Measurements from ENCODE around the gene BTBD9. TPM values are rescaled to one million over a fixed set of nuclear protein-coding genes. Genes with fewer than 3 reads are reported as not detected.
A peak's percentile ranks its signal among the peaks of the same experiment; 100 is the strongest.

BTBD9 gene
- total and polyA plus RNA-seq, 9 of the 15 experiments (the other 6 are each of a cell fraction or from before 2014, with no cell fraction given): 0.08 to 1.6 (median 0.58) TPM

DNA sequence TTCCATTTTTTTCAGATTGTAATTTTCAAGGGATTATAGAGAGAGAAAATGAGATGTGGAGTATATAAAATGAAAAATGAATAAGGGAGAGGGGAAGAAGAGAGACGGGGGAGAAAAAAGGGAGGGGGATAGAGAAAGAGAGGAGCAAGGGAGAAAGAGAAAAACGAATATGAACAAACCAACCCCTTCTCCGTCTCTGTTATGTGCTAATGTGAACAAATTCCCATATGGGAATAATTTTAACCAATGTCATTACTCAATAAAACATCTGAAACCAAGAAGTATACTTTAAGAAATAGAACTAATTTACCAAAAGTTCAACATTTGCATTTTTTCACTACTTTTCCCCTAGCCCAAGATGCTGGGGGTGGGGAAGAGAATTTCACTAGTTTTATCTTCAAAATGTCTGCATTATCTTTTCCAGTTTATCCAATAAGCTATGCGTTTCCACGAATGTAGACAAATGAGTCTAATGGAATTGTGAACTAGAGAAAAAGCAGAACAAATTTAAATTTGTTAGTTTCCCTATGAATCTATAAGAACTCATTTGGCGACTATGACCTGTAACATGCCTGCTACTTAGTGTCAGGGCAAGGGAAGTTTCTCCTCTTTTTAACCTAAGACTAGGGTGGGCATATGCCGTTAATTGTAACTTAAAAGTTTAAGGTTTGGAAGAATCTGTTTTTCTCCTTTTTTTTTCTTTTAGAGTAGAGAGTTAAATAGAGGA lies 286.3 kb downstream of the BTBD9 start:
- Histone ChIP-seq H3K9me1 (ENCODE audit: control insufficient read depth, insufficient read depth, low read length) (no peaks in the 10 kb centered on the region), H3K9ac (ENCODE audit: insufficient read depth in 1 of 2, low read depth in 2 of 2, low read length in 2 of 2) (no peak overlapping the region), H4K20me1 (replicated peaks; ENCODE audit: control insufficient read depth, insufficient read depth, low read length) (no peaks in the 10 kb centered on the region), H3K79me2 (ENCODE audit: control insufficient read depth, insufficient read depth, low read length) (no peaks in the 10 kb centered on the region), H3K4me1 (replicated peaks in 1 of 2; ENCODE audit: control insufficient read depth in 2 of 2, insufficient read depth in 2 of 2, low read length in 2 of 2) (no peaks in the 10 kb centered on the region), H3K27me3 (ENCODE audit: control insufficient read depth in 2 of 2, insufficient read depth in 2 of 2, low read length in 2 of 2) (peaks cover 2 to 5% of the 10 kb centered on the region in 2 experiments; a peak in 3 of 5 replicates), H3K36me3 (ENCODE audit: control insufficient read depth, insufficient read depth, low read length) (no peaks in the 10 kb centered on the region), H3K4me2 (ENCODE audit: insufficient read depth, low read length) (no peak overlapping the region), H3K27ac (ENCODE audit: extremely low read depth, low read depth, low read length) (no peak overlapping the region), H3K9me3 (replicated peaks; ENCODE audit: control insufficient read depth, insufficient read depth, low read depth, low read length) (no peaks in the 10 kb centered on the region), H3K4me3 (no peak overlapping the region), H2AFZ (ENCODE audit: low read depth, low read length) (no peak overlapping the region)
- 0% methylated on average over 7 of the region's 7 CpGs for WGBS (ENCODE audit: insufficient coverage, low coverage, missing lambda C conversion rate)
- DNase-seq (ENCODE audit: extremely low read depth in 1 of 4, low spot score in 3 of 4) (no peak), ATAC-seq (no peak), FAIRE-seq (no peak)
- ChIA-PET CTCF (ENCODE audit: low intra/inter-chr PET ratio) (no interaction called here), POLR2A (no interaction called here)
- in situ Hi-C loops (cut with MboI) (no loop called here), intact Hi-C loops (cut with micrococcal nuclease) (no loop called here)
- no TSS peak for BruUV-seq (replicated peaks)
- TF ChIP-seq, protein P1, sequence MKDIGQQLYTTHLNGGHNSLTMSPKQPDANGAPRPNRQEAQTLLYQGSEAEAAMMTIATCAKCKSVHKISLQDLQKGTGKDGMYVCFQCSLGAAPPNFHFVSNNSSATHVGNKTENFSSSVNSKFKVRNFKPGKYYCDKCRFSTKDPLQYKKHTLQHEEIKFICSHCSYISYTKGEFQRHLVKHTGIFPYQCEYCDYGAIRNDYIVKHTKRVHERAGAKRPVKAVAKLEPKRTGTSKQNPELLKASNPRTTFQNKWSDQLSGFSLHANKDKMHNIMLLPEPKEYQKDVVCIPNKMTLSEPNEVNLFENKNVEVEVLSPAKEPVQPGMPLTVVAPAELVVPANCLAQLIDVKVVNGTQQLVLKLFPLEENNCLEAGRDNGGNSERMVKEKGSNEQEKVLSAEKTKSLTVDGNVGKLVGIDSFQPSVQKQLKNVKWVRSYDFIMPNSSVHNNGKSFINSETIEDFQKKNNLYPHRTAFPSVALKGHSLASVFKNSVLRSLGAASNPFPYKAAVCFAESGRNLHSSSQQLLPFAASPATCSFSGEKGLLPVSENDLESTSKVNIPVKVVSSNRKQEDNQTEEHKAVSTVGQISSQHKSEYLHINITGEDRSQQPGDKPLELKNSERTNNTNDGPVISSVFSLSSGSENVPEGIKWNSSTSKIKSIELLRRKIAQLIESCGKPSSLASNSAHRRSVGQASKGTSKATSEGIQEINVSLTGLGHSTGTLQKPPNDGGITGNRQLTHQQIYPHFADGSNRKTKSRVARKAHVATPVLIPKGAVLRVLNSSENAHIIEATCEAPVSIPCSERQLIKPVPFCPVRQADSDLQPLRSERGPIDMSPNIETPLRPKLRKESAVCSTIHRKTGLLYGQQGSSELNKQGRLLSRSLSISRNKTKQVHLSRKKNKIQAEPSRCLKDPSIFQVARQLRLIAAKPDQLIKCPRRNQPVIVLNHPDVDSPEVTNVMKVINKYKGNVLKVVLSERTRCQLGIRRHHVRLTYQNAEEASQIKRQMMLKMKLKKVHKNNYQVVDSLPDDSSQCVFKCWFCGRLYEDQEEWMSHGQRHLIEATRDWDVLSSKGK (CRISPR knock-in tag; IDR thresholded peaks at IDR 0.05): no peak
- TF ChIP-seq CBX8 (IDR thresholded peaks at IDR 0.05; ENCODE audit: borderline replicate concordance, extremely low read depth, low read depth, low read length, poor library complexity, severe bottlenecking): peak; percentile 77
- 0 out of 2 replicates have a peak, but pooled peaks have one; percentile 42 for TF ChIP-seq BMI1 (IDR thresholded peaks at IDR 0.05; ENCODE audit: low read length)
- TF ChIP-seq RNF2 (IDR thresholded peaks at IDR 0.05): peak; percentile 35; the same call in 1 of the 2 replicates
- TF ChIP-seq, protein P2, sequence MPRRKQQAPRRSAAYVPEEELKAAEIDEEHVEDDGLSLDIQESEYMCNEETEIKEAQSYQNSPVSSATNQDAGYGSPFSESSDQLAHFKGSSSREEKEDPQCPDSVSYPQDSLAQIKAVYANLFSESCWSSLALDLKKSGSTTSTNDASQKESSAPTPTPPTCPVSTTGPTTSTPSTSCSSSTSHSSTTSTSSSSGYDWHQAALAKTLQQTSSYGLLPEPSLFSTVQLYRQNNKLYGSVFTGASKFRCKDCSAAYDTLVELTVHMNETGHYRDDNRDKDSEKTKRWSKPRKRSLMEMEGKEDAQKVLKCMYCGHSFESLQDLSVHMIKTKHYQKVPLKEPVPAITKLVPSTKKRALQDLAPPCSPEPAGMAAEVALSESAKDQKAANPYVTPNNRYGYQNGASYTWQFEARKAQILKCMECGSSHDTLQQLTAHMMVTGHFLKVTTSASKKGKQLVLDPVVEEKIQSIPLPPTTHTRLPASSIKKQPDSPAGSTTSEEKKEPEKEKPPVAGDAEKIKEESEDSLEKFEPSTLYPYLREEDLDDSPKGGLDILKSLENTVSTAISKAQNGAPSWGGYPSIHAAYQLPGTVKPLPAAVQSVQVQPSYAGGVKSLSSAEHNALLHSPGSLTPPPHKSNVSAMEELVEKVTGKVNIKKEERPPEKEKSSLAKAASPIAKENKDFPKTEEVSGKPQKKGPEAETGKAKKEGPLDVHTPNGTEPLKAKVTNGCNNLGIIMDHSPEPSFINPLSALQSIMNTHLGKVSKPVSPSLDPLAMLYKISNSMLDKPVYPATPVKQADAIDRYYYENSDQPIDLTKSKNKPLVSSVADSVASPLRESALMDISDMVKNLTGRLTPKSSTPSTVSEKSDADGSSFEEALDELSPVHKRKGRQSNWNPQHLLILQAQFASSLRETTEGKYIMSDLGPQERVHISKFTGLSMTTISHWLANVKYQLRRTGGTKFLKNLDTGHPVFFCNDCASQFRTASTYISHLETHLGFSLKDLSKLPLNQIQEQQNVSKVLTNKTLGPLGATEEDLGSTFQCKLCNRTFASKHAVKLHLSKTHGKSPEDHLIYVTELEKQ (CRISPR knock-in tag; IDR thresholded peaks at IDR 0.05): no peak
- no peak for TF ChIP-seq SMAD1 (IDR thresholded peaks at IDR 0.05; ENCODE audit: low read depth, low read length, partially characterized antibody)
